K562 (cell line): Measurements from ENCODE around the gene EML5. TPM values are rescaled to one million over a fixed set of nuclear protein-coding genes. Genes with fewer than 3 reads are reported as not detected.
A peak's percentile ranks its signal among the peaks of the same experiment; 100 is the strongest.

Experiments used
- ATAC-seq: fragments of 200-7000 bp; cut with Tn5 transposase; 3 replicates; pipeline ENCODE4 v1.9.1; 2020; ENCODE audit warnings: moderate library complexity
- BruUV-seq: library from RNA; stranded (reverse); fragments of 400-500 nt; replicated peaks from 2 replicates; lab custom pipeline; 2021; lab: Mats Ljungman, UMichigan
- CTCF ChIA-PET: fragments of 300-600 bp; formaldehyde crosslinking; extraction: SDS; loops from one replicate; lab custom pipeline; 2021; ENCODE audit warnings: low intra/inter-chr PET ratio; lab: Yijun Ruan, JAX
- POLR2A ChIA-PET: fragments of 300-600, 350-650 bp; sonication (Branson Sonifier 250); formaldehyde crosslinking; extraction: SDS; loops from one replicate; lab custom pipeline; 2021; ENCODE audit warnings: antibody characterized with exemption, inconsistent platforms; lab: Yijun Ruan, JAX
- DNase-seq, 4 experiments: peaks; one replicate each; pipeline versions ENCODE4 v3.0.0 to v3.0.0-alpha.2; 2011 to 2018; ENCODE audit warnings: low spot score in 3 of 4, mixed read lengths in 3 of 4; ENCODE audit errors: extremely low read depth in 1 of 4
- FAIRE-seq: peaks from 2 replicates; lab custom pipeline; 2011; peaks lifted over from hg19 to GRCh38; lab: Jason Lieb, UNC
- H2AFZ ChIP-seq: 2 replicates; pipeline ENCODE4 v1.6.0; 2011; ENCODE audit warnings: low read depth, low read length, control low read depth, inconsistent platforms
- H3K27ac ChIP-seq: fragments of 200-600 bp; 3 replicates; pipeline ENCODE4 v1.8.0; 2011; ENCODE audit warnings: low read depth, mild to moderate bottlenecking, control low read depth, inconsistent platforms, low read length, moderate library complexity, mixed read lengths; ENCODE audit errors: extremely low read depth
- H3K27me3 ChIP-seq, 2 experiments: fragments of 300-600 bp in 1 of 2; 2 replicates in 1 of 2; 3 replicates in 1 of 2; pipeline versions ENCODE4 v1.6.0 to v1.8.0; 2011; ENCODE audit warnings: inconsistent platforms in 2 of 2, low read length in 2 of 2, mild to moderate bottlenecking in 1 of 2, mixed read lengths in 1 of 2, moderate library complexity in 1 of 2; ENCODE audit not compliant: control insufficient read depth in 2 of 2, insufficient read depth in 2 of 2
- H3K36me3 ChIP-seq: fragments of 300-600 bp; 3 replicates; pipeline ENCODE4 v1.8.0; 2011; ENCODE audit warnings: mild to moderate bottlenecking, low read length, inconsistent platforms; ENCODE audit not compliant: control insufficient read depth, insufficient read depth
- H3K4me1 ChIP-seq, 2 experiments: fragments of 200-600 bp in 1 of 2; replicated peaks in 1 of 2; 2 replicates in 1 of 2; 3 replicates in 1 of 2; pipeline versions ENCODE4 v1.5.1 to v1.8.0; 2011; ENCODE audit warnings: inconsistent platforms in 2 of 2, low read length in 2 of 2, mild to moderate bottlenecking in 1 of 2, mixed read lengths in 1 of 2, moderate library complexity in 1 of 2; ENCODE audit not compliant: control insufficient read depth in 2 of 2, insufficient read depth in 2 of 2
- H3K4me2 ChIP-seq: 2 replicates; pipeline ENCODE4 v1.6.1; 2011; ENCODE audit warnings: low read length, control low read depth, inconsistent platforms, mixed read lengths; ENCODE audit not compliant: insufficient read depth
- H3K4me3 ChIP-seq: fragments of 200-600 bp; sonication (generic), shearing (Covaris generic); 2 replicates; pipeline ENCODE4 v1.5.1; 2016; ENCODE audit warnings: control low read depth, inconsistent platforms
- H3K79me2 ChIP-seq: fragments of 200-600 bp; 3 replicates; pipeline ENCODE4 v1.8.0; 2011; ENCODE audit warnings: low read length, inconsistent platforms; ENCODE audit not compliant: control insufficient read depth, insufficient read depth
- H3K9ac ChIP-seq, 2 experiments: 2 replicates each; pipeline versions ENCODE4 v1.6.0 to v1.6.1; 2011; ENCODE audit warnings: low read depth in 2 of 2, low read length in 2 of 2, control low read depth in 1 of 2, inconsistent platforms in 1 of 2, mild to moderate bottlenecking in 1 of 2, mixed read lengths in 1 of 2; ENCODE audit not compliant: insufficient read depth in 1 of 2
- H3K9me1 ChIP-seq: one replicate; pipeline ENCODE4 v1.6.0; 2011; ENCODE audit warnings: inconsistent platforms, mild to moderate bottlenecking, low read length, moderate library complexity; ENCODE audit not compliant: control insufficient read depth, insufficient read depth
- H3K9me3 ChIP-seq: replicated peaks from 2 replicates; pipeline ENCODE4 v1.5.1; 2011; ENCODE audit warnings: low read depth, low read length, inconsistent platforms; ENCODE audit not compliant: control insufficient read depth, insufficient read depth
- H4K20me1 ChIP-seq: replicated peaks from 2 replicates; pipeline ENCODE4 v1.6.1; 2011; ENCODE audit warnings: low read length, inconsistent platforms, mixed read lengths; ENCODE audit not compliant: control insufficient read depth, insufficient read depth
- CEBPB ChIP-seq: fragments of 450-650 bp; IDR thresholded peaks from 2 replicates; pipeline ENCODE4 v1.6.1; 2016; ENCODE audit warnings: missing genetic modification characterization, missing compliant biosample characterization
- CEBPG ChIP-seq, 3 experiments: fragments of 200-800 bp in 1 of 3; sonication (Bioruptor generic) in 1 of 3; sonication (generic) in 1 of 3; formaldehyde crosslinking in 1 of 3; IDR thresholded peaks in 2 of 3; conservative IDR thresholded peaks in 1 of 3; 2 replicates each; pipeline versions ENCODE4 v1.6.1 to v1.8.0; 2016 to 2022; ENCODE audit warnings: missing compliant biosample characterization in 2 of 3, missing genetic modification characterization in 2 of 3, mild to moderate bottlenecking in 1 of 3, missing genetic modification reagents in 1 of 3
- HMGXB4 ChIP-seq: sonication (generic); formaldehyde crosslinking; IDR thresholded peaks from 2 replicates; pipeline ENCODE4 v1.8.1; 2023; ENCODE audit warnings: mild to moderate bottlenecking, missing genetic modification reagents
- KLF1 ChIP-seq: fragments of 450-650 bp; IDR thresholded peaks from 2 replicates; pipeline ENCODE4 v1.6.1; 2016; ENCODE audit warnings: missing genetic modification characterization, missing compliant biosample characterization
- WGBS: fragments of 100-300 bp; shearing (Covaris generic); methylation state at CpG from one replicate; pipeline ENCODE4 v1.1.6; 2016; ENCODE audit warnings: low coverage, mixed read lengths; ENCODE audit not compliant: insufficient coverage; ENCODE audit errors: missing lambda C conversion rate; 5-methylcytosine and 5-hydroxymethylcytosine counted together
- in situ Hi-C: fragments of 300-500 bp; cut with MboI; formaldehyde crosslinking; loops from 4 replicates; pipeline ENCODE4 v1.15.0; 2018; ENCODE audit warnings: inconsistent platforms, mixed read lengths
- intact Hi-C: fragments of 100-400 bp; cut with micrococcal nuclease; formaldehyde crosslinking; loops from 2 replicates; pipeline ENCODE4 v1.14.2; 2022
- polyA plus RNA-seq, 8 experiments: library from polyadenylated mRNA; depleted of rRNA in 4 of 8; stranded (reverse) in 5 of 8; unstranded in 3 of 8; fragments of >200 nt; fragmentation: Nextera tagmentation in 2 of 8; fragmentation: Illumina TruSeq in 1 of 8; extraction: Ambion mirVana in 2 of 8; extraction: Trizol in 1 of 8; gene quantifications; 2 replicates each; pipeline versions ENCODE4 v1.2.1 to v1.2.3, GENCODE V29; 2011 to 2014; ENCODE audit warnings: inconsistent platforms in 1 of 8, missing spikeins in 1 of 8
- total RNA-seq, 7 experiments: library from RNA; depleted of rRNA in 6 of 7; stranded (reverse); fragments of >200 nt in 6 of 7; fragmentation: Illumina TruSeq in 2 of 7; extraction: Trizol in 2 of 7; gene quantifications; 2 replicates each; pipeline versions ENCODE4 v1.2.1 to v1.2.3, GENCODE V29; 2011 to 2021; ENCODE audit warnings: low replicate concordance in 1 of 7

The EML5 gene
- total and polyA plus RNA-seq, 9 of the 15 experiments (the other 6 are each of a cell fraction or from before 2014, with no cell fraction given), result 0.06 to 0.34 (median 0.22) TPM

GRCh38 chr14:88625671-88626070 lies 167.1 kb downstream of the EML5 start:
- POLR2A ChIA-PET, result no interaction called here
- CTCF ChIA-PET, result no interaction called here
- no peak for ATAC-seq
- no peak overlapping the region for H3K4me3 ChIP-seq
- BruUV-seq, result no TSS peak
- no peak overlapping the region for H3K4me2 ChIP-seq
- H3K4me1 ChIP-seq, result no peaks in the 10 kb centered on the region; a peak in 1 of 5 replicates
- WGBS, result 24% methylated on average over 3 of the region's 3 CpGs
- no peaks in the 10 kb centered on the region for H3K36me3 ChIP-seq
- no peak overlapping the region for H2AFZ ChIP-seq
- no peaks in the 10 kb centered on the region for H4K20me1 ChIP-seq
- in situ Hi-C loops, result no loop called here
- H3K79me2 ChIP-seq, result no peaks in the 10 kb centered on the region
- FAIRE-seq, result no peak
- DNase-seq, result no peak
- intact Hi-C loops, result no loop called here
- no peaks in the 10 kb centered on the region; a peak in 1 of 5 replicates for H3K27me3 ChIP-seq
- H3K9me3 ChIP-seq, result no peaks in the 10 kb centered on the region
- no peak overlapping the region for H3K27ac ChIP-seq
- H3K9ac ChIP-seq, result no peak overlapping the region
- TF ChIP-seq CEBPG (CRISPR knock-in tag; IDR thresholded peaks at IDR 0.05) (no peak), CEBPG (tag; conservative IDR thresholded peaks at IDR 0.05 in 1 of 2, IDR thresholded peaks at IDR 0.05 in 1 of 2) (peak; percentile 29 to 81; a peak in 3 of 4 replicates), CEBPB (tag) (peak; percentile 58), HMGXB4 (CRISPR knock-in tag) (no peak), KLF1 (no peak)
- TF ChIP-seq, all 486 proteins: peak for 2
- no peaks in the 10 kb centered on the region for H3K9me1 ChIP-seq
